Suprapubic skin (tissue), 4 donors: ENCODE data around the gene TIGAR. TPM values are rescaled to one million over a fixed set of nuclear protein-coding genes. Genes with fewer than 3 reads are reported as not detected.

Experiments used
- DNase-seq, 2 donors: peaks; one replicate each; pipeline ENCODE4 v3.0.0-alpha.2; 2019; ENCODE audit warnings: low spot score in 2 of 2
- H3K27ac ChIP-seq: fragments of 200-600 bp; sonication (generic); one replicate; pipeline ENCODE4 v1.5.1; 2019
- H3K27me3 ChIP-seq: fragments of 200-600 bp; sonication (generic); one replicate; pipeline ENCODE4 v1.5.1; 2019
- H3K36me3 ChIP-seq: fragments of 200-600 bp; sonication (generic); one replicate; pipeline ENCODE4 v1.5.1; 2019
- H3K4me1 ChIP-seq: fragments of 200-600 bp; sonication (generic); one replicate; pipeline ENCODE4 v1.5.1; 2019
- H3K4me3 ChIP-seq: fragments of 200-600 bp; sonication (generic); one replicate; pipeline ENCODE4 v1.5.1; 2019; ENCODE audit warnings: mild to moderate bottlenecking
- H3K9me3 ChIP-seq: fragments of 200-600 bp; sonication (generic); one replicate; pipeline ENCODE4 v1.5.1; 2019
- EP300 ChIP-seq: sonication (generic); formaldehyde crosslinking; IDR thresholded peaks from one replicate; pipeline ENCODE4 v1.6.1; 2017; ENCODE audit warnings: antibody characterized with exemption
- POLR2A ChIP-seq, 2 donors: fragments of 450-650 bp; IDR thresholded peaks; one replicate each; pipeline ENCODE4 v1.6.1; 2017; ENCODE audit warnings: antibody characterized with exemption in 2 of 2, mild to moderate bottlenecking in 2 of 2, moderate library complexity in 2 of 2
- POLR2AphosphoS5 ChIP-seq, 3 donors: sonication (generic); formaldehyde crosslinking; IDR thresholded peaks; one replicate each; pipeline ENCODE4 v1.6.1; 2017; ENCODE audit warnings: antibody characterized with exemption in 3 of 3
- WGBS: methylation state at CpG from one replicate; pipeline ENCODE4 v1.1.5; 2018; 5-methylcytosine and 5-hydroxymethylcytosine counted together
- total RNA-seq, 4 donors: library from RNA; depleted of rRNA; stranded (reverse); fragments of >200 nt; gene quantifications; one replicate each; pipeline ENCODE4 v1.1.0, GENCODE V29; 2016
- TF ChIP-seq, protein P1 (sequence below), 2 donors: fragments of 200-600 bp in 1 of 2; fragments of 450-650 bp in 1 of 2; sonication (generic) in 1 of 2; IDR thresholded peaks; one replicate each; pipeline ENCODE4 v1.5.1; 2016 to 2019; ENCODE audit warnings: antibody characterized with exemption in 2 of 2, mild to moderate bottlenecking in 1 of 2, moderate library complexity in 1 of 2

TIGAR gene
- total RNA-seq, 4 donors from 2014 or later: 1.3 to 6.6 (median 4.7) TPM

DNA sequence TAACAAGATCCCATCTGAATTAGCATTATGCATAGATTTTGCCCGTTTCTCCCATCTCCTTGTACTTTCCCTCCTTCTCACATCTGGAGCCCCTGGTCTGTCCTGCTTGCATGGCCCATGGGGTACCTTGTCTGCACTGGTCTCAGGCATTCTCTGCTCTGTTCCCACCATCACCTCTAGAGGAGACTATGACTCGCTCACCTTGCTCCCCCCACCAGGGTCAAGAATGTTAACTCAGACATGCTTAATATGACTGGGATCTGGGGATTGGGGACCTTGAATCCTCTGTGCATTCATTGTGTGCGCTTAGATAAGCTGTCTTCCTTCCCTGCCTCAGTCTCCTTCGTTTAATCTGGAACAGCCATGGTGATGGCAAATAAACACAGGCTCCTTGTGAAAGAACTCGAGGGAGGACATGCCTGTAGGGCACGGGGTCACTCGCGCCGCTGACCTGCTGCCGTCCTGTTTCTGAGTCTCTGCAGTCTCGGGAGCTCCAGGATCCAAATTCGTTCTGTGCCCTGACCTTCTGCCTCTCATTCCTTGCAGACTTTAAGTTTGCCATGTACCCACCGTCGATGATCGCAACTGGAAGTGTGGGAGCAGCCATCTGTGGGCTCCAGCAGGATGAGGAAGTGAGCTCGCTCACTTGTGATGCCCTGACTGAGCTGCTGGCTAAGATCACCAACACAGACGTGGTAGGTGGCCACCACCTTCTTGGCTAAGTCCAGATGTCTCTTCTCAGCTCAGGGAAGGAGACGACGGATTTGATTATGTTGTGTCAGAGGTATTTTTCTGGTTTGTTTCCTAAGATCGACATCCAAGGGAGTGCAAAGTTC is 32.5 kb upstream of the TIGAR start:
- Histone ChIP-seq H3K27ac (peak overlapping the region; percentile 19), H3K27me3 (no peaks in the 10 kb centered on the region), H3K36me3 (peaks cover 48% of the 10 kb centered on the region), H3K4me1 (peaks cover 14% of the 10 kb centered on the region), H3K4me3 (peak overlapping the region; percentile 3), H3K9me3 (no peaks in the 10 kb centered on the region)
- no peak for TF ChIP-seq EP300
- TF ChIP-seq, protein P1, sequence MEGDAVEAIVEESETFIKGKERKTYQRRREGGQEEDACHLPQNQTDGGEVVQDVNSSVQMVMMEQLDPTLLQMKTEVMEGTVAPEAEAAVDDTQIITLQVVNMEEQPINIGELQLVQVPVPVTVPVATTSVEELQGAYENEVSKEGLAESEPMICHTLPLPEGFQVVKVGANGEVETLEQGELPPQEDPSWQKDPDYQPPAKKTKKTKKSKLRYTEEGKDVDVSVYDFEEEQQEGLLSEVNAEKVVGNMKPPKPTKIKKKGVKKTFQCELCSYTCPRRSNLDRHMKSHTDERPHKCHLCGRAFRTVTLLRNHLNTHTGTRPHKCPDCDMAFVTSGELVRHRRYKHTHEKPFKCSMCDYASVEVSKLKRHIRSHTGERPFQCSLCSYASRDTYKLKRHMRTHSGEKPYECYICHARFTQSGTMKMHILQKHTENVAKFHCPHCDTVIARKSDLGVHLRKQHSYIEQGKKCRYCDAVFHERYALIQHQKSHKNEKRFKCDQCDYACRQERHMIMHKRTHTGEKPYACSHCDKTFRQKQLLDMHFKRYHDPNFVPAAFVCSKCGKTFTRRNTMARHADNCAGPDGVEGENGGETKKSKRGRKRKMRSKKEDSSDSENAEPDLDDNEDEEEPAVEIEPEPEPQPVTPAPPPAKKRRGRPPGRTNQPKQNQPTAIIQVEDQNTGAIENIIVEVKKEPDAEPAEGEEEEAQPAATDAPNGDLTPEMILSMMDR (IDR thresholded peaks at IDR 0.05): no peak
- no peak for TF ChIP-seq POLR2AphosphoS5 (IDR thresholded peaks at IDR 0.05)
- TF ChIP-seq POLR2A (IDR thresholded peaks at IDR 0.05): no peak
- WGBS: 72% methylated on average over 17 of the region's 20 CpGs
- DNase-seq: peak; percentile 47 to 72

DNA sequence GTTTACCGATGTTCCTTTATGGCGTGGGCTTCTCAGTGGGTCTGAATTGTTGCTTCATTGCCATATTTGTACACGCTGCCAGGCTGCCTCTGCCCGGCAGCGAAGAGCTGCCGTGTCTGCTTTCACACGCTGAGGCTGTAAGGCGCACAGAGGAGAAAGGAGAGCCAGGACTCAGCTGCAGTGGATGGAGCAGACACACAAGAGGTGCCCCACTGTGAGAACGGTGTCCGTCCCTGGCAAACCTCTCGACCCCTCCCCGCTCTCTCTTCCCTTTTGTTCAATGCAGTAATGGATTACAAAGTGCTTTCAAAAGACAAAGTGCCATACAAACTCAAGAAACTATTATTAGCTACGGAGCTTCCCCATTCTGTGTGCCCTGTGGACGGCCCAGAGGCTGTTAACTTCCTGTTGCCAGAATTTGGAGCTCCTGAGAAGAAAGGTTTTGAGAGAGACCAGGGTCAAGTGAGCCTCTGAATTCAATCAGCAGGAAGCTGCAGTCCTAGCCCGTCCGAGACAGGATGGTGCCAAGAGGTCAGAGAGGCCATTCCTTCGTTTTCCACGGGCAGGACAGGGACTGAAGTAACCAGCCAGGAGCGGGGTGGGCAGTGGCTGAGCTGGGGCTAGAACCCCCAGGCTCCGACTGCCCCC is 31.7 kb upstream of the TIGAR start:
- H3K4me3 ChIP-seq: peak overlapping the region; percentile 3
- peaks cover 17% of the 10 kb centered on the region for H3K4me1 ChIP-seq
- no peaks in the 10 kb centered on the region for H3K9me3 ChIP-seq
- H3K36me3 ChIP-seq: peaks cover 39% of the 10 kb centered on the region
- no peaks in the 10 kb centered on the region for H3K27me3 ChIP-seq
- peak overlapping the region; percentile 19 for H3K27ac ChIP-seq
- TF ChIP-seq, protein P1 (IDR thresholded peaks at IDR 0.05): no peak
- TF ChIP-seq POLR2A (IDR thresholded peaks at IDR 0.05) (no peak), EP300 (no peak), POLR2AphosphoS5 (IDR thresholded peaks at IDR 0.05) (no peak)
- peak; percentile 49 to 67 for DNase-seq
- 76% methylated on average over 20 of the region's 20 CpGs for WGBS

DNA sequence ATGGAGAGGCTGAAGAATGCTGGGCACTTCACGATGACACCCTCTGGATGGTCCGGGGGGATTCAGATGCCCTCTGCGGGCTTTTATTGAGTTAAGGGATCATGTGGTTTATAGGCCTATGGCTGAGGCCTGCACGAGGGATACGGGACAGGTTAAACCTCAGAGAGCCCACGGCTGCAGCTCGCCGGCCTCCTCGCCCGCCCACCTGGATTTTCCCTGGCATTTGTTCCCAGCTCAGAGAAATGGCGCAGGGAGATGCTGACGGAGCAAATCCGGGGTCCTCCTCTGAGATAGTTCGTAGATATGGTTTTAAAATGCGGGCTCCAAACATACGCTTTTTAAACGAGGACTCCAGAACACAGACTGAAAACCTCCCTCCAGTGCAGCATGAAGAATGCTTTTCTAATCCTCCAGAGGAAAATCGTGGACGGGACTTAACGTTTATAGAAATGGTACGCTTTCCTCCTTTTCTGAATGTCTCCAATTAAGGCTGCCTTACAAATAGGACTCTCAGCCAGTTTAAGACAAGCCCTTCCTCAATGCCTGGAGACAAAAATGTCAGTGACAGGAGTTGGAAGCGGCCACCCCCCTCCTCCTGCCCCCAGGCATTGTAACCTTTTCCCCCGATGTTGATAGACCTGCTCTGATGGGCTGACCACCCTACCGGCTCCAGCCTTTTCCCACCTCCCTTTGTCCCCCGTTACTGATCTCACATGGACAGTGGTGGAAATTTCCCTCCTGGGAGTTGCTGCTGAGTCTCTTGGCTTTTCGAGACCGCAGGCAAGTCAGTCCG is 30.8 kb upstream of the TIGAR start:
- no peaks in the 10 kb centered on the region for H3K9me3 ChIP-seq
- 83% methylated on average over 22 of the region's 28 CpGs for WGBS
- peaks cover 40% of the 10 kb centered on the region for H3K36me3 ChIP-seq
- no peak overlapping the region for H3K27ac ChIP-seq
- peak; percentile 28 to 40 for DNase-seq
- no peak overlapping the region for H3K4me3 ChIP-seq
- H3K27me3 ChIP-seq: no peaks in the 10 kb centered on the region
- peaks cover 17% of the 10 kb centered on the region for H3K4me1 ChIP-seq
- TF ChIP-seq POLR2AphosphoS5 (IDR thresholded peaks at IDR 0.05): no peak

DNA sequence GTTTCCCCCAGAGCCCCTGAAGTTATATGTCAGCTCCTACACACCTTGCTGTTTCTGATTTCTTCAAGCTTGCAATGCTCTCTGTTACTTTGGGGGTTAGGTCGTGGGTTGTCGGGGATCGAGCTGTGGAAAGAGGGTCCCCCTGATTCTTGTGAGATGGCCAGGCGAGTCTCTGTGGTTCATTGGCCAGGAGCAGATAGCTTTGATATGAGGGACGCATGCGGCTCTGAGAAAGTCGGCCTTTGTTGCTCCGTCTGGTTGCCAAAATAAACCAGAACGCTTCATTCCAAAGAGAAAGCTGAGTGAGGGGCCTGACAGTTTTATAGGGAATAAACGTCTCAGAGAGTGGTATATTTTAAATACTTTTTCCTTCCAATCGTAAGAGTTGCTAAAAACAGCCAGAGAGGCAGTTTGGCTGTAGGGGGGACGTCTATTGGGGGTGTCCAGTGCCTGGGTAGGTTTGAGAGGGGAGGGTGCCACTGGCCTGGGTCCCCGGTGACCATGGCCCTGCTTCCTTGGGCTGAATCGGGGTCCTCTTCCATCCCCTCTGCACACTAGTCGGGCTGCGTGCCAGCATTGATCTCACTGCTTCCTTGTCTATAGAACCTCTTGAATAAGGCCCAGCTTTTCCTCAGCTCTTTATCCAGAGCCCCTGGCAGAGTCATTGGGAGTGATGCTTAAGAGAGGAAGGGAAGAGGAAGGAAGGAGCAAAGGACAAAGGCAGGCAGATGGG is 28.5 kb upstream of the TIGAR start:
- Histone ChIP-seq H3K4me3 (no peak overlapping the region), H3K4me1 (peaks cover 7% of the 10 kb centered on the region), H3K36me3 (peaks cover 27% of the 10 kb centered on the region), H3K9me3 (no peaks in the 10 kb centered on the region), H3K27me3 (no peaks in the 10 kb centered on the region), H3K27ac (no peak overlapping the region)
- no peak for TF ChIP-seq EP300
- TF ChIP-seq POLR2AphosphoS5 (IDR thresholded peaks at IDR 0.05): no peak
- peak; percentile 49 to 50 for DNase-seq
- WGBS: 73% methylated on average over 16 of the region's 16 CpGs

DNA sequence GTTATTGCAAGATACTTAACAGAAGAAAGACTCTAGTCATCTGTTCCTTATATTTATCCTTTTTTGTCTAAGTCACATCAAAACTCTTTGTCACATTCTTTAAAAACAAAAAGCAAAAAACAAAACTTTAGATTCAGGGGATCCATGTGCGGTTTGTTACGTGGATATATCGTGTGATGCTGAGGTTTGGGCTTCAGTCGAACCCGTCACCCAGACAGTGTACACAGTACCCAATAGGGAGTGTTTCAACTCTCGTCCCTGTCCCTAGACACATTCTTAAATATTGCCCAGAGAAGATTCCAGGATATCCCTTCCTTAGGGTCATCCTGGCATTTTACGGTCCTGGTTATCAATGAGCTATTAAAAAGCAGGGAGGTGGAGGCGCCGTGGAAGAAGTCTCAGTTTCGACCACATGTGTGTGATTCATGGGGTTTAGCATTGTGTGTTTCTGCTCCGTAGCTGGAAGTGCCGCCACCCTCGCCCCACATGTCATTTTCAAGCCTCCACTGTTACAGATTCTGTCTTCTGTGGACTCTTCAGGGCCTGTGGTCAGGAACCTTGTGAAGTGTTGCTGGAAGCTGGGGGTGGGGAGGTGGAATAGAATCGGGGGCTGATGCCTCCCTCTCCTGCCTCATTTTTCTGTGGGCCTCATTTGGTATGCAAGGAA is 27.6 kb upstream of the TIGAR start:
- no peaks in the 10 kb centered on the region for H3K27me3 ChIP-seq
- peak in 1 of 2 donors; percentile 44 for DNase-seq
- no peak overlapping the region for H3K27ac ChIP-seq
- 74% methylated on average over 14 of the region's 14 CpGs for WGBS
- H3K4me1 ChIP-seq: peaks cover 4% of the 10 kb centered on the region
- H3K36me3 ChIP-seq: peaks cover 24% of the 10 kb centered on the region
- no peak overlapping the region for H3K4me3 ChIP-seq
- no peaks in the 10 kb centered on the region for H3K9me3 ChIP-seq
- no peak for TF ChIP-seq POLR2A (IDR thresholded peaks at IDR 0.05)
- TF ChIP-seq, protein P1 (IDR thresholded peaks at IDR 0.05): no peak
- no peak for TF ChIP-seq POLR2AphosphoS5 (IDR thresholded peaks at IDR 0.05)
- TF ChIP-seq EP300: no peak
